Hepatocyte (in vitro differentiated cells): ENCODE measurements around the gene CNFN. TPM values are rescaled to one million over a fixed set of nuclear protein-coding genes. Genes with fewer than 3 reads are reported as not detected.

Experiments
- DNase-seq: peaks from one replicate; pipeline ENCODE4 v3.0.0-alpha.2; 2016; ENCODE audit warnings: low spot score
- H2AFZ ChIP-seq: fragments of 200-600 bp; sonication (generic); 2 replicates; pipeline ENCODE4 v1.6.0; 2016; ENCODE audit warnings: antibody characterized with exemption, mild to moderate bottlenecking
- H3K27ac ChIP-seq: fragments of 200-600 bp; sonication (generic); 2 replicates; pipeline ENCODE4 v1.5.1; 2016; ENCODE audit warnings: mild to moderate bottlenecking
- H3K27me3 ChIP-seq: fragments of 200-600 bp; sonication (generic); 2 replicates; pipeline ENCODE4 v1.6.1; 2016
- H3K36me3 ChIP-seq: fragments of 200-600 bp; sonication (generic); replicated peaks from 2 replicates; pipeline ENCODE4 v1.5.1; 2016; ENCODE audit warnings: low read depth; ENCODE audit not compliant: insufficient read depth
- H3K4me1 ChIP-seq: fragments of 200-600 bp; sonication (generic); 2 replicates; pipeline ENCODE4 v1.5.1; 2016; ENCODE audit warnings: mild to moderate bottlenecking, moderate library complexity; ENCODE audit not compliant: insufficient read depth
- H3K4me2 ChIP-seq: fragments of 200-600 bp; sonication (generic); 2 replicates; pipeline ENCODE4 v1.6.0; 2016
- H3K4me3 ChIP-seq: fragments of 200-600 bp; sonication (generic); 2 replicates; pipeline ENCODE4 v1.5.1; 2016; ENCODE audit warnings: mild to moderate bottlenecking
- H3K79me2 ChIP-seq: fragments of 200-600 bp; sonication (generic); 2 replicates; pipeline ENCODE4 v1.6.0; 2017; ENCODE audit warnings: mild to moderate bottlenecking
- H3K9me2 ChIP-seq: fragments of 200-600 bp; sonication (generic); replicated peaks from 2 replicates; pipeline ENCODE4 v1.6.0; 2017; ENCODE audit warnings: mild to moderate bottlenecking; ENCODE audit not compliant: insufficient read depth
- H3K9me3 ChIP-seq: fragments of 200-600 bp; sonication (generic); 2 replicates; pipeline ENCODE4 v1.5.1; 2016; ENCODE audit warnings: low read depth, mild to moderate bottlenecking
- H4K20me1 ChIP-seq: fragments of 200-600 bp; sonication (generic); 2 replicates; pipeline ENCODE4 v1.6.0; 2016; ENCODE audit warnings: mild to moderate bottlenecking; ENCODE audit not compliant: insufficient read depth, poor library complexity, severe bottlenecking
- CTCF ChIP-seq: fragments of 200-600 bp; sonication (generic); IDR thresholded peaks from 2 replicates; pipeline ENCODE4 v1.5.1; 2016; ENCODE audit warnings: antibody characterized with exemption, mild to moderate bottlenecking; ENCODE audit not compliant: poor library complexity
- EZH2 ChIP-seq: fragments of 200-600 bp; sonication (generic); IDR thresholded peaks from 2 replicates; pipeline ENCODE4 v1.6.1; 2016; ENCODE audit warnings: antibody characterized with exemption, mild to moderate bottlenecking, borderline replicate concordance
- EZH2phosphoT487 ChIP-seq: fragments of 200-600 bp; sonication (generic); IDR thresholded peaks from one replicate; pipeline ENCODE4 v1.6.1; 2018; ENCODE audit warnings: antibody characterized with exemption, mild to moderate bottlenecking, low read depth, moderate library complexity; ENCODE audit not compliant: unreplicated experiment, severe bottlenecking
- WGBS: methylation state at CpG from one replicate; pipeline ENCODE4 v1.1.6; 2016; ENCODE audit warnings: low lambda C conversion rate; ENCODE audit errors: missing lambda C conversion rate; 5-methylcytosine and 5-hydroxymethylcytosine counted together
- polyA plus RNA-seq: library from polyadenylated mRNA; unstranded; fragments of >200 nt; fragmentation: Nextera tagmentation; extraction: Ambion mirVana; gene quantifications from 2 replicates; pipeline ENCODE4 v1.2.1, GENCODE V29; 2016
- total RNA-seq: library from RNA; depleted of rRNA; stranded (reverse); fragments of >200 nt; gene quantifications from 2 replicates; pipeline ENCODE4 v1.2.3, GENCODE V29; 2014

The CNFN gene
- total and polyA plus RNA-seq, 2 experiments from 2014 or later: 0.93 to 8.3 TPM

DNA sequence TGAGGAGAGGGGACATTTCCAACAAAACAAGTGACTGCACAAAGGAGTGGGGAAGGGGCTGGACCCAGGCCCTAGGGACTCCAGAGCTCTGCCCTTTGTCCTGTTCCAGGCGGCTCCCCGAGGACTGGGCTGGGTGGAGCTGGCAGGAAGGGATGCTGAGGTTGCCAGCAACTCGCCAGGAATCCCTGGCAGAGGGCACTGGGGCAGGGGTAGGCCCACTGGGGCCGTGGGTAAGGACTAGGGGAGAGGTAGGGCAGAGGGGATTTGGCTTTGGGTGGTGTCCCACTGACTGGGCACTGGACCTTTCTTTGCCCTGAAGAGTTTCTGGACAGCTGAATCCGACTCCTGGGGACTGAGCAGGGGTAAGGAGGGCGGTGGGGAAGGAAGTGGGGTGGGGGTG is 29.2 kb upstream of the CNFN start:
- 85% methylated on average over 6 of the region's 6 CpGs for WGBS
- peaks cover 2% of the 10 kb centered on the region for H3K79me2 ChIP-seq
- no peak overlapping the region for H3K27ac ChIP-seq
- DNase-seq: no peak
- H3K36me3 ChIP-seq: no peaks in the 10 kb centered on the region
- H3K4me3 ChIP-seq: no peak overlapping the region
- H3K4me2 ChIP-seq: no peak overlapping the region
- no peaks in the 10 kb centered on the region for H3K9me2 ChIP-seq
- H2AFZ ChIP-seq: no peak overlapping the region
- TF ChIP-seq EZH2phosphoT487 (no peak), CTCF (no peak), EZH2 (no peak)
- H4K20me1 ChIP-seq: no peaks in the 10 kb centered on the region
- no peaks in the 10 kb centered on the region for H3K9me3 ChIP-seq
- H3K27me3 ChIP-seq: no peaks in the 10 kb centered on the region
- H3K4me1 ChIP-seq: peaks cover 11% of the 10 kb centered on the region

DNA sequence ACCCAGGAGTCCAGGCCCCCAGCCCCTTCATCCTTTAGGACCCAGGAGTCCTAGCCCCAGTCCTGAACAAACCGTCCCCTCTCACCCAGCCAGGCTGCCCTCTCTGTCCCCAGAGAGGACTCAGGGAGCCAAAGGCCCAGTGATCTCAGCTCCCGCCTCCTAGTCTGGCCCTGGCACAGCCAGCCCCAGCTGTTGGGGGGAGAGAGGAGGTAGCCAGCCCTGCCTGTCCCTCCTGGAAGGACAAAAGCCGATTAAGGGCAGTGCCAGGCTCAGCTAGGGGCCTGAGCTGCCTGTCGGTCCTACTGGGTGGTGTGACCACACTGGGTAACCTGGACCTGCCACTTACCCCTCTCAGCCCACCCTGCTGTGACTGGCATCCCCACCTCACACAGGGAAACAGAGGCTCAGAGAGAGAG is 22.6 kb upstream of the CNFN start:
- H3K36me3 ChIP-seq: no peaks in the 10 kb centered on the region
- no peak overlapping the region for H2AFZ ChIP-seq
- no peak for DNase-seq
- no peaks in the 10 kb centered on the region for H3K4me1 ChIP-seq
- whole genome bisulfite sequencing: 91% methylated on average over 4 of the region's 4 CpGs
- H3K9me2 ChIP-seq: no peaks in the 10 kb centered on the region
- no peaks in the 10 kb centered on the region for H3K9me3 ChIP-seq
- no peaks in the 10 kb centered on the region for H3K27me3 ChIP-seq
- no peaks in the 10 kb centered on the region for H3K79me2 ChIP-seq
- no peak overlapping the region for H3K4me3 ChIP-seq
- H3K4me2 ChIP-seq: no peak overlapping the region
- TF ChIP-seq EZH2phosphoT487 (no peak), EZH2 (no peak), CTCF (no peak)
- H4K20me1 ChIP-seq: no peaks in the 10 kb centered on the region
- no peak overlapping the region for H3K27ac ChIP-seq

- H3K27me3 ChIP-seq: no peaks in the 10 kb centered on the region
- H2AFZ ChIP-seq: no peak overlapping the region
- H3K9me3 ChIP-seq: no peaks in the 10 kb centered on the region
- H3K79me2 ChIP-seq: no peaks in the 10 kb centered on the region
- no peak overlapping the region for H3K4me2 ChIP-seq
- WGBS: 61% methylated on average over 7 of the region's 7 CpGs
- H3K9me2 ChIP-seq: no peaks in the 10 kb centered on the region
- H4K20me1 ChIP-seq: no peaks in the 10 kb centered on the region
- no peak overlapping the region for H3K27ac ChIP-seq
- no peaks in the 10 kb centered on the region for H3K4me1 ChIP-seq
- H3K36me3 ChIP-seq: no peaks in the 10 kb centered on the region
- TF ChIP-seq EZH2phosphoT487 (no peak), EZH2 (no peak), CTCF (no peak)
- H3K4me3 ChIP-seq: no peak overlapping the region
- peak; percentile 38 for DNase-seq
Observed at GRCh38 chr19:42412227-42412626, 22.1 kb upstream of the CNFN start.
